ENCODE results near the gene ROR2. TPM values are rescaled to one million over a fixed set of nuclear protein-coding genes. Genes with fewer than 3 reads are reported as not detected.

The ROR2 gene
- total and polyA plus RNA-seq, 2 of the 8 experiments (the other 6 are each of a cell fraction or from before 2014, with no cell fraction given), result 2.7 to 4.3 TPM

- Histone ChIP-seq H4K91ac (replicated peaks; ENCODE audit: insufficient read length, low read length) (no peak overlapping the region), H3K4me1 (replicated peaks in 1 of 4; ENCODE audit: control insufficient read depth in 3 of 4, insufficient read depth in 4 of 4, low read length in 3 of 4) (peaks cover 0 to 3% (median 0%) of the 10 kb centered on the region in 4 experiments; a peak in 2 of 7 replicates), H3K9ac (replicated peaks in 1 of 4; ENCODE audit: extremely low read depth in 1 of 4, low read depth in 3 of 4, low read length in 3 of 4) (no peak overlapping the region), H3K79me1 (ENCODE audit: low read depth, low read length) (no peaks in the 10 kb centered on the region; the same call in 1 of the 2 replicates), H2BK20ac (ENCODE audit: low read length) (no peak overlapping the region), H3K23ac (ENCODE audit: insufficient read length) (no peak overlapping the region), H3K56ac (replicated peaks; ENCODE audit: insufficient read length, low read depth, low read length) (no peak overlapping the region), H3K27me3 (replicated peaks in 1 of 4; ENCODE audit: control insufficient read depth in 3 of 4, extremely low read depth in 1 of 4, insufficient read depth in 3 of 4, low read length in 3 of 4) (no peaks in the 10 kb centered on the region), H4K20me1 (replicated peaks in 1 of 2; ENCODE audit: control insufficient read depth in 1 of 2, insufficient read depth in 2 of 2, low read length in 2 of 2) (peaks cover 0 to 4% of the 10 kb centered on the region in 2 experiments), H3K14ac (ENCODE audit: insufficient read length) (no peak overlapping the region), H3K27ac (ENCODE audit: low read depth, low read length) (no peak overlapping the region), H4K8ac (ENCODE audit: extremely low read depth, insufficient read depth, low read length) (no peak overlapping the region), H2BK5ac (ENCODE audit: low read depth, low read length) (no peak overlapping the region), H3K79me2 (ENCODE audit: control insufficient read depth in 1 of 2, insufficient read depth in 2 of 2, low read length in 2 of 2) (no peaks in the 10 kb centered on the region), H4K5ac (ENCODE audit: insufficient read length, low read depth, low read length) (no peak overlapping the region), H3K4ac (replicated peaks; ENCODE audit: insufficient read length, low read depth, low read length) (no peak overlapping the region), H2AK5ac (ENCODE audit: low read depth, low read length) (no peak overlapping the region), H3K23me2 (ENCODE audit: low read depth, low read length) (no peaks in the 10 kb centered on the region), H3K4me3 (ENCODE audit: extremely low read depth in 1 of 4, insufficient read depth in 2 of 4, low read depth in 3 of 4, low read length in 4 of 4) (no peak overlapping the region), H3K9me3 (ENCODE audit: insufficient read depth in 2 of 2, low read depth in 1 of 2, low read length in 1 of 2) (no peaks in the 10 kb centered on the region), H2BK12ac (ENCODE audit: low read depth, low read length) (no peak overlapping the region), H3K36me3 (ENCODE audit: control insufficient read depth in 2 of 4, insufficient read depth in 4 of 4, low read length in 3 of 4) (no peaks in the 10 kb centered on the region), H3K4me2 (ENCODE audit: insufficient read depth in 1 of 2, low read depth in 2 of 2, low read length in 2 of 2) (no peak overlapping the region), H2AFZ (ENCODE audit: low read length) (no peak overlapping the region), H3K18ac (ENCODE audit: extremely low read depth, low read length) (no peak overlapping the region), H2BK120ac (replicated peaks; ENCODE audit: low read depth, low read length) (no peak overlapping the region), H2BK15ac (ENCODE audit: low read length) (no peak overlapping the region)
- 89% methylated on average over 5 of the region's 5 CpGs; no CpG with 5 or more reads in 1 of the 2 experiments for WGBS, 2 experiments (ENCODE audit: extremely low coverage in 1 of 2, insufficient coverage in 1 of 2, insufficient read length in 1 of 2, insufficient replicate concordance in 2 of 2, low coverage in 1 of 2, low lambda C conversion rate in 2 of 2, missing lambda C conversion rate in 1 of 2)
- ChIA-PET CTCF (ENCODE audit: partially characterized antibody) (interaction anchor here (1.2 to 4.0 kb wide), 2 partner anchors 12 to 22 kb away, joined by 4 to 21 read pairs; no protein-coding TSS in a partner anchor), POLR2A (ENCODE audit: partially characterized antibody) (no interaction called here)
- FAIRE-seq, result no peak
- no peak for DNase-seq (ENCODE audit: low read depth in 1 of 2, low spot score in 2 of 2)
- TF ChIP-seq POLR2A (IDR thresholded peaks at IDR 0.05; ENCODE audit: control extremely low read depth in 1 of 2, low read depth in 2 of 2, low read length in 2 of 2), result no peak
- TF ChIP-seq HDAC2 (IDR thresholded peaks at IDR 0.05; ENCODE audit: borderline replicate concordance in 1 of 2, low read depth in 2 of 2, low read length in 2 of 2), result no peak
- TF ChIP-seq SAP30 (IDR thresholded peaks at IDR 0.05; ENCODE audit: insufficient read depth, insufficient replicate concordance, low read length), result no peak
- no peak for TF ChIP-seq GTF2F1 (IDR thresholded peaks at IDR 0.05; ENCODE audit: borderline replicate concordance, low read depth, low read length)
- no peak for TF ChIP-seq BRCA1 (IDR thresholded peaks at IDR 0.05; ENCODE audit: low read depth, low read length)
- TF ChIP-seq CHD2 (IDR thresholded peaks at IDR 0.05; ENCODE audit: low read length), result no peak
- no peak for TF ChIP-seq TAF1 (IDR thresholded peaks at IDR 0.05; ENCODE audit: low read depth, low read length)
Measured at GRCh38 chr9:91736311-91736710, 213.7 kb downstream of the ROR2 start.

Measured in H1 (cell line).